GM23248 (cell line): ENCODE data around the gene DBH.

ENCODE experiments used
- EZH2 ChIP-seq: fragments of 200-600 bp; sonication (generic); IDR thresholded peaks from 2 replicates; pipeline ENCODE4 v1.6.1; 2018; ENCODE audit warnings: antibody characterized with exemption, mild to moderate bottlenecking; ENCODE audit not compliant: insufficient read depth, poor library complexity, severe bottlenecking
- EZH2phosphoT487 ChIP-seq: fragments of 200-600 bp; sonication (generic); IDR thresholded peaks from 2 replicates; pipeline ENCODE4 v1.6.1; 2018; ENCODE audit warnings: antibody characterized with exemption, moderate library complexity, mild to moderate bottlenecking, low read depth; ENCODE audit not compliant: insufficient read depth

GRCh38 chr9:133703591-133704399 lies 67.6 kb downstream of the DBH start:
- TF ChIP-seq EZH2 (no peak), EZH2phosphoT487 (no peak)
